PC-3 (cell line): ENCODE data around the gene CCDC200. TPM values are rescaled to one million over a fixed set of nuclear protein-coding genes. Genes with fewer than 3 reads are reported as not detected.
"Not testable (repeated sequence)": the region's sequence is repeated elsewhere in the genome, so short reads cannot be mapped to it uniquely, and the experiment has no call there.

Experiments
- ATAC-seq: fragments of 200-7000 bp; cut with Tn5 transposase; 2 replicates; pipeline ENCODE4 v1.9.1; 2020; ENCODE audit warnings: mild to moderate bottlenecking, moderate library complexity
- BruUV-seq: library from RNA; stranded (reverse); fragments of 400-500 nt; replicated peaks from 2 replicates; lab custom pipeline; 2021; lab: Mats Ljungman, UMichigan
- CTCF ChIA-PET: fragments of 300-600 bp; sonication (Branson Sonifier 250); formaldehyde crosslinking; loops from one replicate; lab custom pipeline; 2022; ENCODE audit warnings: antibody characterized with exemption; lab: Charles Lee
- POLR2A ChIA-PET: fragments of 300-600 bp; sonication (Branson Sonifier 250); formaldehyde crosslinking; loops from one replicate; lab custom pipeline; 2022; ENCODE audit warnings: antibody characterized with exemption; ENCODE audit not compliant: unreplicated experiment; lab: Charles Lee
- DNase-seq: peaks from one replicate; pipeline ENCODE4 v3.0.0-alpha.2; 2015
- H2AFZ ChIP-seq: fragments of 300-600 bp; sonication (generic); 2 replicates; pipeline ENCODE4 v1.6.0; 2016; ENCODE audit warnings: antibody characterized with exemption, low read length
- H3F3A ChIP-seq: fragments of 300-600 bp; sonication (generic); one replicate; pipeline ENCODE4 v1.6.0; 2017; ENCODE audit warnings: antibody characterized with exemption, low read length, control low read depth, mild to moderate bottlenecking; ENCODE audit not compliant: unreplicated experiment
- H3K27ac ChIP-seq: fragments of 300-600 bp; sonication (generic); 2 replicates; pipeline ENCODE4 v1.5.1; 2016; ENCODE audit warnings: mild to moderate bottlenecking, low read length
- H3K27me3 ChIP-seq: fragments of 300-600 bp; sonication (generic); 2 replicates; pipeline ENCODE4 v1.6.1; 2016; ENCODE audit warnings: low read length, mixed read lengths
- H3K36me3 ChIP-seq: fragments of 300-600 bp; sonication (generic); 2 replicates; pipeline ENCODE4 v1.6.1; 2016; ENCODE audit warnings: low read depth, mixed run types, low read length, mixed read lengths
- H3K4me1 ChIP-seq: fragments of 300-600 bp; sonication (generic); 2 replicates; pipeline ENCODE4 v1.5.1; 2016; ENCODE audit warnings: low read length; ENCODE audit not compliant: insufficient read depth
- H3K4me2 ChIP-seq: fragments of 300-600 bp; sonication (generic); 2 replicates; pipeline ENCODE4 v1.6.0; 2016; ENCODE audit warnings: low read length
- H3K4me3 ChIP-seq: fragments of 300-600 bp; sonication (generic); 2 replicates; pipeline ENCODE4 v1.5.1; 2016; ENCODE audit warnings: mild to moderate bottlenecking, low read length, mixed read lengths
- H3K79me2 ChIP-seq: fragments of 300-600 bp; sonication (generic); 2 replicates; pipeline ENCODE4 v1.6.1; 2017; ENCODE audit warnings: low read length, mixed read lengths
- H3K9ac ChIP-seq: fragments of 300-600 bp; sonication (generic); 2 replicates; pipeline ENCODE4 v1.6.0; 2016; ENCODE audit warnings: mild to moderate bottlenecking, low read length
- H3K9me2 ChIP-seq: fragments of 300-600 bp; sonication (generic); replicated peaks from 2 replicates; pipeline ENCODE4 v1.6.1; 2016; ENCODE audit warnings: mixed run types, low read length, mixed read lengths
- H3K9me3 ChIP-seq: fragments of 300-600 bp; sonication (generic); 2 replicates; pipeline ENCODE4 v1.6.1; 2016; ENCODE audit warnings: low read length, mixed read lengths
- H4K20me1 ChIP-seq: fragments of 300-600 bp; sonication (generic); 2 replicates; pipeline ENCODE4 v1.6.1; 2016; ENCODE audit warnings: low read length, mixed read lengths
- intact Hi-C: fragments of 100-400 bp; cut with micrococcal nuclease; formaldehyde crosslinking; loops from 2 replicates; pipeline ENCODE4 v1.9.0; 2023
- total RNA-seq: library from RNA; depleted of rRNA; stranded (reverse); fragments of >200 nt; gene quantifications from 2 replicates; pipeline ENCODE4 v1.2.3, GENCODE V29; 2014

Gene CCDC200
- total RNA-seq, 1 experiment from 2014 or later: not detected

DNA sequence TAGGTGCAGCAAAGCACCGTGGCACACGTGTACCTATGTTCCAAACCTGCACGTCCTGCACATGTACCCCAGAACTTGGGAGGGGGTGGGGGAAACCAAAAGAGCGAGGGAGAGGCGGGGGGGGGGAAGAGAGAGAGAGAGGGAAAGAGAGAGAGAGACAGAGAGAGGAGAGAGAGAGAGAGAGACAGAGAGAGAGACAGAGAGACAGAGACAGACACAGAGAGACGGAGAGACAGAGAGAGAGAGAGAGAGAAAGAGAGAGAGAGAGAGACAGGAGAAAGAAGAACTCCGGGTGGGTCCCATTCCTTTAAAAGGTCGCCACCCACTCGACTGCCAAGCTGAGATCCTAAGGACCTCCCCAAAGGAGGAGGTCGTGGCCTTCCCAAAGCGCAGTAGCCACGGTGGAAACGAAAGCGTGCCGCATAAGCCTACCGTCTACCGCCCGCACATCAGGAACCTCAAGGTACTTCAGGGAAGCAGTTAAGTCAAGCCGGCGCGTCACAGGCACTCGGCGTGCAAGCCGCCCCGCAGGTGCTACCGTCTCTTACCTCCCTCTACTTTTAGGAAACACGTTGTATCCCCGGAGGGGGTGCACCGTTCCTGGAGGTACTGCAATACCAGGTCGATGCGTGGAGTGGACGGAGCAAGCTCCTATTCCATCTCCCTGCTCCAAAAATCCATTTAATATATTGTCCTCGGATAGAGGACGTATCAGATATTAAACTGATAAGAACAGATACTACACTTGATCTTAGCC is 12.4 kb upstream of the CCDC200 start:
- H3K4me3 ChIP-seq, H3K27ac ChIP-seq, H3K4me1 ChIP-seq, BruUV-seq, POLR2A ChIA-PET, H2AFZ ChIP-seq, H3K9ac ChIP-seq, H3K9me3 ChIP-seq, DNase-seq, H4K20me1 ChIP-seq, intact Hi-C loops, H3K4me2 ChIP-seq, CTCF ChIA-PET, H3K9me2 ChIP-seq, H3F3A ChIP-seq, H3K79me2 ChIP-seq, H3K27me3 ChIP-seq, H3K36me3 ChIP-seq: not testable (repeated sequence)
- ATAC-seq: peak; percentile 18; the same call in 1 of the 2 replicates

DNA sequence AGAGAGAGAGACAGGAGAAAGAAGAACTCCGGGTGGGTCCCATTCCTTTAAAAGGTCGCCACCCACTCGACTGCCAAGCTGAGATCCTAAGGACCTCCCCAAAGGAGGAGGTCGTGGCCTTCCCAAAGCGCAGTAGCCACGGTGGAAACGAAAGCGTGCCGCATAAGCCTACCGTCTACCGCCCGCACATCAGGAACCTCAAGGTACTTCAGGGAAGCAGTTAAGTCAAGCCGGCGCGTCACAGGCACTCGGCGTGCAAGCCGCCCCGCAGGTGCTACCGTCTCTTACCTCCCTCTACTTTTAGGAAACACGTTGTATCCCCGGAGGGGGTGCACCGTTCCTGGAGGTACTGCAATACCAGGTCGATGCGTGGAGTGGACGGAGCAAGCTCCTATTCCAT is 11.2 kb upstream of the CCDC200 start:
- H2AFZ ChIP-seq, H3K4me3 ChIP-seq, H3K9me3 ChIP-seq, H3K9ac ChIP-seq, ATAC-seq, H3K27me3 ChIP-seq, H3F3A ChIP-seq, POLR2A ChIA-PET, CTCF ChIA-PET, H3K27ac ChIP-seq, H3K79me2 ChIP-seq, BruUV-seq, DNase-seq, H3K4me1 ChIP-seq, H3K9me2 ChIP-seq, H4K20me1 ChIP-seq, H3K36me3 ChIP-seq, H3K4me2 ChIP-seq, intact Hi-C loops: not testable (repeated sequence)

DNA sequence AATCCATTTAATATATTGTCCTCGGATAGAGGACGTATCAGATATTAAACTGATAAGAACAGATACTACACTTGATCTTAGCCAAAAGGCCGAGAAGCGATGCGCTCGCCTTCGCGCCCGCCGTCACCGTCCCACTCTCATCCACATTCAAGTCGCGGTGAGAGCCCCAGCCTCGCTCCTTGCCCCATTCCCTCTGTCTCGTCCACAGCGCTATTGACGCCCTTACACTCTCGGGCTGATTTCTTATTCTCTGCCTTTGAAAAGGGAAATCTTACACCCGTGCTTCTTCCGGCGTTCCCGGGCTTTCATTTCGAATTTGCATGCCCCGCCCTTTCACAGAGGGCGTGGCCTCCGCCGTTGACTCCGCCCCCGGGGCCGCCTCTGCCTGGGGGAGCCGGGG is 5.5 kb upstream of the CCDC200 start, which contains the start of gene RNU2-1:
TSS of gene RNU2-1 (minus strand) at position 101 of the 400 bp plus-strand sequence.
- H3K9me3 ChIP-seq, H3K9me2 ChIP-seq, H3K27ac ChIP-seq, intact Hi-C loops, DNase-seq, H3K27me3 ChIP-seq, BruUV-seq, H3K36me3 ChIP-seq, H3K9ac ChIP-seq, H4K20me1 ChIP-seq, POLR2A ChIA-PET, CTCF ChIA-PET, H3K4me1 ChIP-seq, H2AFZ ChIP-seq, ATAC-seq, H3K4me3 ChIP-seq, H3F3A ChIP-seq, H3K4me2 ChIP-seq, H3K79me2 ChIP-seq: not testable (repeated sequence)

DNA sequence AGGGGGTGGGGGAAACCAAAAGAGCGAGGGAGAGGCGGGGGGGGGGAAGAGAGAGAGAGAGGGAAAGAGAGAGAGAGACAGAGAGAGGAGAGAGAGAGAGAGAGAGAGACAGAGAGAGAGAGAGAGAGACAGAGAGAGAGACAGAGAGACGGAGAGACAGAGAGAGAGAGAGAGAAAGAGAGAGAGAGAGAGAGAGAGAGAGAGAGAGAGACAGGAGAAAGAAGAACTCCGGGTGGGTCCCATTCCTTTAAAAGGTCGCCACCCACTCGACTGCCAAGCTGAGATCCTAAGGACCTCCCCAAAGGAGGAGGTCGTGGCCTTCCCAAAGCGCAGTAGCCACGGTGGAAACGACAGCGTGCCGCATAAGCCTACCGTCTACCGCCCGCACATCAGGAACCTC is 4.8 kb upstream of the CCDC200 start:
- H3K4me1 ChIP-seq, H3K9me3 ChIP-seq, ATAC-seq, H3K9me2 ChIP-seq, H3K4me3 ChIP-seq, POLR2A ChIA-PET, BruUV-seq, H3F3A ChIP-seq, H4K20me1 ChIP-seq, H3K9ac ChIP-seq, H3K27ac ChIP-seq, H3K79me2 ChIP-seq, CTCF ChIA-PET, H3K36me3 ChIP-seq, DNase-seq, H2AFZ ChIP-seq, intact Hi-C loops, H3K27me3 ChIP-seq, H3K4me2 ChIP-seq: not testable (repeated sequence)

DNA sequence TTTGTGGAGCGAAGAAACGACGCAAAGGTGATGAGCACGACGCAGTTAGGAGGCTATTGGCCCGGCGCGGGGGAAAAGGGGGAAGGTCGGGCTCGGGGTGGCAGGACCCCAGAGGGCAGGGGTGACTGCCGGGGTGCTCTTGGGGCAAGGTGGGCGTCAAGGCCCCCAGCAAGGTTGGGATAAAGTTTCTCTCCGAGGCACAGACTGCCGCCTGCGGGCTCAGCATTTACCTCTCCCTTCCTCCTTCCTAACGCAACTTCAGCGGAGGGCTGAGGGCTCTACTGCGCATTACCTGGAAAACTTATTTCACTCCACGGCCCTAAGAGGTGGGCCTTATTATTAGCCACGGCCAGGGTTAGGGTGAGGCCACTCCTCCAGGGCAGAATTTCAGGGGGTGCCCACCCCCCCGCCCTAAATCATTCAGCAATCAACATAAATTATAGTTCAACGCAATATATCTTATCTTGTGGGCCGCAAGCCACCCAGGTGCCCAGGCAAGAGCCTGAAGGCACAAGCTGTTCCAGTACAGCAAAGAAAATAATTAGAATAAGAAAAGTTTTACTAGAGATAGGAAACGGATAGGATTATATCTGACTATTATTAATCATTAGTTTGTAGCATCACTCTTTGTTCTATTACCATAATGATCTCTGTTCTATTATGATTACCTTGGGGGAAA is 3.7 kb upstream of the CCDC200 start:
- POLR2A ChIA-PET, H3K27ac ChIP-seq: not testable (repeated sequence)

DNA sequence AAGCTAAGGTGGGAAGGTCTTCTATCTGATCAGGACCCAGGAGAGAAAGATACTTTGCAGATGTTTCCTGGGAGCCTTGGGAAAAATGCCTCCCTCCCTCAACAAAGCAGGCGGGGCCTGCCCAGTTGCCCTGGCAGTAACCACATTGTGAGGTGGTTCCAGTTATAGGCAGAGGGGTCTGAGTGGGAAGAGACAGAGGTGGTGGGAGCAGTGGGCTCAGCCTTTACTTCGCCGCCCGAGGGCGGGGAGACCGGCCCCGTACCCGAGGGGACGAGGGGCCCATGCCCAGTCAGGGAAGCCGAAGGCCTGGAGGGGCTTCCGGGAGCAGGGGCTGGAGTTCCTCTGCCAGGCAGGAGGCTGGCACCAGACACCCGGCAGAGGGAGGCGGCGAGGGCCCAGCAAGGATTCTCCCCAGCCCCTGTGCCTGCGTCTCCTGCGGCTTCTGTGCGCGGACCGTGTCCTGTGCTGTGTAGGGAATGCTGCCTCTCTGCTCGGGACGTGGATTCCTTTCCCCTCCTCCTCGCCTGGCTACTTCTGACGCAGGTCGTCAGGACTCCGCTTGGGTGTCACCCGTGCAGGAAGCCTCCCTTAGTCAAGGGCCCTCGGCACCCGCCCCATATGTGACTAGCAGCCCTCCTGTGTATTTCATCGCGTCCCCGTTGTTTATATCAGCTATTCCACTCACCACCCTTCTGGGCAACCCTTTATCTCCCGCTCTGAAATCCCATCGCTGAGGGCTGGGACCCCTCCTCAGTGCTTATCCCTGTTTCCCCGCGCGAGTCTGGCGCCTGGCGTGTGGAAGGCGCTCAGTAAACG is 3.0 kb upstream of the CCDC200 start:
- H3K36me3 ChIP-seq, H3K4me2 ChIP-seq, H4K20me1 ChIP-seq, DNase-seq, H2AFZ ChIP-seq, H3K9me3 ChIP-seq, H3K27ac ChIP-seq, H3K9me2 ChIP-seq, CTCF ChIA-PET, intact Hi-C loops, H3F3A ChIP-seq, POLR2A ChIA-PET, H3K9ac ChIP-seq, H3K79me2 ChIP-seq, ATAC-seq, H3K4me1 ChIP-seq, H3K27me3 ChIP-seq, H3K4me3 ChIP-seq: not testable (repeated sequence)
- TSS peak; percentile 80 for BruUV-seq

More for the DNA sequence above, 3.7 kb upstream of the CCDC200 start:
- H3K4me1 ChIP-seq, H3K27me3 ChIP-seq, H3K9me3 ChIP-seq, ATAC-seq, intact Hi-C loops, CTCF ChIA-PET, H3K79me2 ChIP-seq, H2AFZ ChIP-seq, H3K36me3 ChIP-seq, H4K20me1 ChIP-seq, DNase-seq, H3F3A ChIP-seq, H3K4me2 ChIP-seq, H3K9ac ChIP-seq, H3K4me3 ChIP-seq, H3K9me2 ChIP-seq, BruUV-seq: not testable (repeated sequence)
